Liver (tissue), 9 donors: ENCODE data around the gene CRADD. TPM values are rescaled to one million over a fixed set of nuclear protein-coding genes. Genes with fewer than 3 reads are reported as not detected.

Experiments
- DNase-seq: peaks from one replicate; pipeline ENCODE4 v3.0.0-alpha.2; 2017; ENCODE audit warnings: low spot score
- H3K27ac ChIP-seq, 2 donors: one replicate each; pipeline ENCODE4 v1.7.0; 2013; ENCODE audit warnings: inconsistent platforms in 2 of 2, low read length in 2 of 2, control low read depth in 1 of 2, low read depth in 1 of 2, mild to moderate bottlenecking in 1 of 2
- H3K27me3 ChIP-seq, 4 donors: one replicate each; pipeline versions ENCODE4 v1.6.1 to v1.7.0; 2013; ENCODE audit warnings: low read length in 3 of 4, inconsistent platforms in 1 of 4, mild to moderate bottlenecking in 1 of 4, moderate library complexity in 1 of 4; ENCODE audit not compliant: control insufficient read depth in 4 of 4, insufficient read depth in 4 of 4
- H3K36me3 ChIP-seq, 4 donors: one replicate each; pipeline versions ENCODE4 v1.6.1 to v1.7.0; 2013; ENCODE audit warnings: low read length in 3 of 4, mild to moderate bottlenecking in 3 of 4, low read depth in 1 of 4, moderate library complexity in 1 of 4; ENCODE audit not compliant: control insufficient read depth in 4 of 4, insufficient read depth in 3 of 4
- H3K4me1 ChIP-seq, 4 donors: one replicate each; pipeline versions ENCODE4 v1.6.1 to v1.7.0; 2013; ENCODE audit warnings: low read length in 3 of 4, mild to moderate bottlenecking in 3 of 4, moderate library complexity in 1 of 4; ENCODE audit not compliant: control insufficient read depth in 4 of 4, insufficient read depth in 4 of 4
- H3K4me3 ChIP-seq, 3 donors: one replicate each; pipeline versions ENCODE4 v1.6.1 to v1.7.0; 2013; ENCODE audit warnings: low read length in 3 of 3, control low read depth in 1 of 3, low read depth in 1 of 3, mild to moderate bottlenecking in 1 of 3
- H3K9ac ChIP-seq, 2 donors: one replicate each; pipeline ENCODE4 v1.7.0; 2013; ENCODE audit warnings: low read length in 2 of 2, mild to moderate bottlenecking in 2 of 2, moderate library complexity in 2 of 2, control low read depth in 1 of 2, low read depth in 1 of 2
- H3K9me3 ChIP-seq, 4 donors: one replicate each; pipeline versions ENCODE4 v1.6.1 to v1.7.0; 2013; ENCODE audit warnings: low read length in 3 of 4; ENCODE audit not compliant: control insufficient read depth in 4 of 4
- EGR1 ChIP-seq, 2 donors: IDR thresholded peaks; 2 replicates each; pipeline ENCODE4 v1.6.1; 2016 to 2018; ENCODE audit warnings: antibody characterized with exemption in 2 of 2, low read depth in 2 of 2
- FOXA1 ChIP-seq: IDR thresholded peaks from 2 replicates; pipeline ENCODE4 v1.6.1; 2016; ENCODE audit warnings: antibody characterized with exemption
- FOXA2 ChIP-seq: IDR thresholded peaks from 2 replicates; pipeline ENCODE4 v1.6.1; 2016; ENCODE audit warnings: antibody characterized with exemption
- GABPA ChIP-seq, 2 donors: IDR thresholded peaks in 1 of 2; conservative IDR thresholded peaks in 1 of 2; 2 replicates each; pipeline ENCODE4 v1.6.1; 2016; ENCODE audit warnings: antibody characterized with exemption in 2 of 2, mild to moderate bottlenecking in 1 of 2, moderate library complexity in 1 of 2
- HNF4A ChIP-seq, 2 donors: conservative IDR thresholded peaks; 2 replicates each; pipeline ENCODE4 v1.6.1; 2016; ENCODE audit warnings: antibody characterized with exemption in 2 of 2, mild to moderate bottlenecking in 2 of 2
- HNF4G ChIP-seq: IDR thresholded peaks from 2 replicates; pipeline ENCODE4 v1.6.1; 2016; ENCODE audit warnings: antibody characterized with exemption
- JUND ChIP-seq, 2 donors: IDR thresholded peaks; 2 replicates each; pipeline ENCODE4 v1.6.1; 2016; ENCODE audit warnings: antibody characterized with exemption in 2 of 2
- NR2F2 ChIP-seq: IDR thresholded peaks from 2 replicates; pipeline ENCODE4 v1.6.1; 2016; ENCODE audit warnings: antibody characterized with exemption
- RAD21 ChIP-seq, 2 donors: IDR thresholded peaks; 2 replicates each; pipeline ENCODE4 v1.6.1; 2016; ENCODE audit warnings: antibody characterized with exemption in 2 of 2, mild to moderate bottlenecking in 2 of 2
- RXRA ChIP-seq, 2 donors: IDR thresholded peaks; 2 replicates each; pipeline ENCODE4 v1.6.1; 2017 to 2018; ENCODE audit warnings: antibody characterized with exemption in 2 of 2, mild to moderate bottlenecking in 1 of 2
- SP1 ChIP-seq: IDR thresholded peaks from 2 replicates; pipeline ENCODE4 v1.6.1; 2018; ENCODE audit warnings: antibody characterized with exemption, mild to moderate bottlenecking
- TAF1 ChIP-seq: conservative IDR thresholded peaks from 2 replicates; pipeline ENCODE4 v1.6.1; 2016; ENCODE audit warnings: antibody characterized with exemption, mild to moderate bottlenecking
- WGBS: extraction: QIAGEN DNeasy Blood & Tissue Kit; methylation state at CpG from one replicate; pipeline ENCODE4 v1.1.7; 2013; 5-methylcytosine and 5-hydroxymethylcytosine counted together
- polyA plus RNA-seq, 2 donors: library from polyadenylated mRNA; stranded (reverse) in 1 of 2; unstranded in 1 of 2; fragments of 200-250 nt in 1 of 2; fragments of >200 nt in 1 of 2; fragmentation: Nextera tagmentation in 1 of 2; extraction: Ambion mirVana in 1 of 2; gene quantifications; one replicate each; pipeline versions ENCODE4 v1.2.1 to v1.2.3, GENCODE V29; 2013 to 2015
- total RNA-seq, 2 donors: library from RNA; depleted of rRNA; stranded (reverse); fragments of >200 nt; gene quantifications; one replicate each; pipeline ENCODE4 v1.2.3, GENCODE V29; 2014
- TF ChIP-seq, protein P1 (sequence below): IDR thresholded peaks from 2 replicates; pipeline ENCODE4 v1.6.1; 2016; ENCODE audit warnings: antibody characterized with exemption, mild to moderate bottlenecking
- TF ChIP-seq, protein P2 (sequence below): IDR thresholded peaks from 2 replicates; pipeline ENCODE4 v1.6.1; 2016; ENCODE audit warnings: antibody characterized with exemption
- TF ChIP-seq, protein P3 (sequence below): IDR thresholded peaks from 2 replicates; pipeline ENCODE4 v1.6.1; 2016; ENCODE audit warnings: antibody characterized with exemption
- TF ChIP-seq, protein P4 (sequence below): fragments of 150-350 bp; IDR thresholded peaks from 2 replicates; pipeline ENCODE4 v1.5.1; 2017; ENCODE audit warnings: improper control_type of control experiment, low read depth, low read length; ENCODE audit not compliant: missing input control
- TF ChIP-seq, protein P5 (sequence below): IDR thresholded peaks from 2 replicates; pipeline ENCODE4 v1.6.1; 2016; ENCODE audit warnings: antibody characterized with exemption
- donor health status: healthy.
- donor health status: healthy.
- donor health status: healthy.
- donor health status: healthy.
- donor health status: healthy.

CRADD gene
- total and polyA plus RNA-seq, 4 donors, result 19.4 to 48.9 (median 29.6) TPM

DNA sequence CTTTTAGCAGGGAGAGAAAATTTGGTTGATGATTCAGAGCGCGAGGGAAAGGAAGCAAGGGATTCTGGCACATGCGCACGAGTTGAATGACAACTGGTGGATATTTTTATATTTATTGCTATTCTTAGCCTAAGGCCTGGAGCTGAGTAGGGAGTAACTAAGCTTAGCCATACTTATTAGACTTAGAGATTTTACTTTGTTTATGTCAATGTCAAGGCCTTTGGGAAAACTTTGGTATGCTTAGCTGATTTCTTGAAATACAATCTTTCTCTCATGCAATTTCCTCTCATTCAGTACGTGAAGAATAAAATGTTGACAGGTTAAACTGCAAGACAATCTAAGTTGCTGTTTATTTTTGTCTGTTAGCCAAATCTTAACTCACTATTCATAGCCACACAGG lies 101.1 kb downstream of the CRADD start:
- no peaks in the 10 kb centered on the region for H3K9me3 ChIP-seq
- no peaks in the 10 kb centered on the region for H3K27me3 ChIP-seq
- TF ChIP-seq RXRA (IDR thresholded peaks at IDR 0.05), result peak in 1 of 2 donors; percentile 9
- no peak for TF ChIP-seq SP1
- TF ChIP-seq, protein P1, sequence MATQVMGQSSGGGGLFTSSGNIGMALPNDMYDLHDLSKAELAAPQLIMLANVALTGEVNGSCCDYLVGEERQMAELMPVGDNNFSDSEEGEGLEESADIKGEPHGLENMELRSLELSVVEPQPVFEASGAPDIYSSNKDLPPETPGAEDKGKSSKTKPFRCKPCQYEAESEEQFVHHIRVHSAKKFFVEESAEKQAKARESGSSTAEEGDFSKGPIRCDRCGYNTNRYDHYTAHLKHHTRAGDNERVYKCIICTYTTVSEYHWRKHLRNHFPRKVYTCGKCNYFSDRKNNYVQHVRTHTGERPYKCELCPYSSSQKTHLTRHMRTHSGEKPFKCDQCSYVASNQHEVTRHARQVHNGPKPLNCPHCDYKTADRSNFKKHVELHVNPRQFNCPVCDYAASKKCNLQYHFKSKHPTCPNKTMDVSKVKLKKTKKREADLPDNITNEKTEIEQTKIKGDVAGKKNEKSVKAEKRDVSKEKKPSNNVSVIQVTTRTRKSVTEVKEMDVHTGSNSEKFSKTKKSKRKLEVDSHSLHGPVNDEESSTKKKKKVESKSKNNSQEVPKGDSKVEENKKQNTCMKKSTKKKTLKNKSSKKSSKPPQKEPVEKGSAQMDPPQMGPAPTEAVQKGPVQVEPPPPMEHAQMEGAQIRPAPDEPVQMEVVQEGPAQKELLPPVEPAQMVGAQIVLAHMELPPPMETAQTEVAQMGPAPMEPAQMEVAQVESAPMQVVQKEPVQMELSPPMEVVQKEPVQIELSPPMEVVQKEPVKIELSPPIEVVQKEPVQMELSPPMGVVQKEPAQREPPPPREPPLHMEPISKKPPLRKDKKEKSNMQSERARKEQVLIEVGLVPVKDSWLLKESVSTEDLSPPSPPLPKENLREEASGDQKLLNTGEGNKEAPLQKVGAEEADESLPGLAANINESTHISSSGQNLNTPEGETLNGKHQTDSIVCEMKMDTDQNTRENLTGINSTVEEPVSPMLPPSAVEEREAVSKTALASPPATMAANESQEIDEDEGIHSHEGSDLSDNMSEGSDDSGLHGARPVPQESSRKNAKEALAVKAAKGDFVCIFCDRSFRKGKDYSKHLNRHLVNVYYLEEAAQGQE, result no peak
- peak in 1 of 2 donors; percentile 8 for TF ChIP-seq JUND (IDR thresholded peaks at IDR 0.05)
- TF ChIP-seq RAD21 (IDR thresholded peaks at IDR 0.05), result peak in 1 of 2 donors; percentile 13
- TF ChIP-seq, protein P2, sequence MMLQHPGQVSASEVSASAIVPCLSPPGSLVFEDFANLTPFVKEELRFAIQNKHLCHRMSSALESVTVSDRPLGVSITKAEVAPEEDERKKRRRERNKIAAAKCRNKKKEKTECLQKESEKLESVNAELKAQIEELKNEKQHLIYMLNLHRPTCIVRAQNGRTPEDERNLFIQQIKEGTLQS, result no peak
- TF ChIP-seq NR2F2, result peak; percentile 44
- H3K9ac ChIP-seq, result no peak overlapping the region
- H3K27ac ChIP-seq, result peak overlapping the region; percentile 22 to 58
- 71% methylated on average over 5 of the region's 5 CpGs for whole genome bisulfite sequencing
- no peak for DNase-seq
- no peaks in the 10 kb centered on the region for H3K36me3 ChIP-seq
- peaks cover 0 to 1% (median 0%) of the 10 kb centered on the region in 4 donors for H3K4me1 ChIP-seq
- no peak overlapping the region for H3K4me3 ChIP-seq

DNA sequence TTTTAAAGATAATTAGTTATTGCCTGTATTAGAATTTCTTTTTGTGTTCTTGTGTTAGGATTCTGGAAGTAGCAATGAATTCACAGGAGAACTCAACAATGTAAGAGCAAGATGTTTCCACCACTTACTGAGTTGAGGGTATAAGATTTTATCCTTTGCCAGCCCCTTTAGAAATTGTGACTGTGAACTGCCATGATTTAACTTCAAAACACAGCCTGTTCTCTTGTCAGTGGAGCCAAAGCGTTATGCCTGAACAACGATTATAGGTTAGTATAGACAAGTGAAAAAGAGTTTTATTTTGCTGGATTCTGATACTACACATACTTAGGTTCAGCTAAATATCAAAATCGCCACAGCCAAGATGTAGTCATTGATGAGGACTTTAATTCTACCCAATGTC lies 101.6 kb downstream of the CRADD start:
- H3K9me3 ChIP-seq, result no peaks in the 10 kb centered on the region
- H3K27ac ChIP-seq, result peak overlapping the region; percentile 22 to 24
- H3K36me3 ChIP-seq, result no peaks in the 10 kb centered on the region
- H3K4me3 ChIP-seq, result no peak overlapping the region
- H3K9ac ChIP-seq, result no peak overlapping the region
- WGBS, result 88% methylated on average over 3 of the region's 3 CpGs
- H3K4me1 ChIP-seq, result peaks cover 0 to 2% (median under 1%) of the 10 kb centered on the region in 4 donors
- no peaks in the 10 kb centered on the region for H3K27me3 ChIP-seq
- DNase-seq, result no peak
- TF ChIP-seq, protein P2, result no peak
- TF ChIP-seq HNF4G (no peak), JUND (IDR thresholded peaks at IDR 0.05) (no peak), EGR1 (IDR thresholded peaks at IDR 0.05; ENCODE audit: low read depth in 2 of 2) (no peak), SP1 (no peak), FOXA2 (no peak), RXRA (IDR thresholded peaks at IDR 0.05) (no peak), RAD21 (IDR thresholded peaks at IDR 0.05) (no peak), HNF4A (conservative IDR thresholded peaks at IDR 0.05) (no peak), NR2F2 (no peak), TAF1 (no peak), FOXA1 (no peak), GABPA (IDR thresholded peaks at IDR 0.05 in 1 of 2, conservative IDR thresholded peaks at IDR 0.05 in 1 of 2) (no peak)
- TF ChIP-seq, protein P1, result no peak
- TF ChIP-seq, protein P3, sequence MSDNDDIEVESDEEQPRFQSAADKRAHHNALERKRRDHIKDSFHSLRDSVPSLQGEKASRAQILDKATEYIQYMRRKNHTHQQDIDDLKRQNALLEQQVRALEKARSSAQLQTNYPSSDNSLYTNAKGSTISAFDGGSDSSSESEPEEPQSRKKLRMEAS, result no peak
- TF ChIP-seq, protein P4, sequence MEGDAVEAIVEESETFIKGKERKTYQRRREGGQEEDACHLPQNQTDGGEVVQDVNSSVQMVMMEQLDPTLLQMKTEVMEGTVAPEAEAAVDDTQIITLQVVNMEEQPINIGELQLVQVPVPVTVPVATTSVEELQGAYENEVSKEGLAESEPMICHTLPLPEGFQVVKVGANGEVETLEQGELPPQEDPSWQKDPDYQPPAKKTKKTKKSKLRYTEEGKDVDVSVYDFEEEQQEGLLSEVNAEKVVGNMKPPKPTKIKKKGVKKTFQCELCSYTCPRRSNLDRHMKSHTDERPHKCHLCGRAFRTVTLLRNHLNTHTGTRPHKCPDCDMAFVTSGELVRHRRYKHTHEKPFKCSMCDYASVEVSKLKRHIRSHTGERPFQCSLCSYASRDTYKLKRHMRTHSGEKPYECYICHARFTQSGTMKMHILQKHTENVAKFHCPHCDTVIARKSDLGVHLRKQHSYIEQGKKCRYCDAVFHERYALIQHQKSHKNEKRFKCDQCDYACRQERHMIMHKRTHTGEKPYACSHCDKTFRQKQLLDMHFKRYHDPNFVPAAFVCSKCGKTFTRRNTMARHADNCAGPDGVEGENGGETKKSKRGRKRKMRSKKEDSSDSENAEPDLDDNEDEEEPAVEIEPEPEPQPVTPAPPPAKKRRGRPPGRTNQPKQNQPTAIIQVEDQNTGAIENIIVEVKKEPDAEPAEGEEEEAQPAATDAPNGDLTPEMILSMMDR, result no peak
- TF ChIP-seq, protein P5, sequence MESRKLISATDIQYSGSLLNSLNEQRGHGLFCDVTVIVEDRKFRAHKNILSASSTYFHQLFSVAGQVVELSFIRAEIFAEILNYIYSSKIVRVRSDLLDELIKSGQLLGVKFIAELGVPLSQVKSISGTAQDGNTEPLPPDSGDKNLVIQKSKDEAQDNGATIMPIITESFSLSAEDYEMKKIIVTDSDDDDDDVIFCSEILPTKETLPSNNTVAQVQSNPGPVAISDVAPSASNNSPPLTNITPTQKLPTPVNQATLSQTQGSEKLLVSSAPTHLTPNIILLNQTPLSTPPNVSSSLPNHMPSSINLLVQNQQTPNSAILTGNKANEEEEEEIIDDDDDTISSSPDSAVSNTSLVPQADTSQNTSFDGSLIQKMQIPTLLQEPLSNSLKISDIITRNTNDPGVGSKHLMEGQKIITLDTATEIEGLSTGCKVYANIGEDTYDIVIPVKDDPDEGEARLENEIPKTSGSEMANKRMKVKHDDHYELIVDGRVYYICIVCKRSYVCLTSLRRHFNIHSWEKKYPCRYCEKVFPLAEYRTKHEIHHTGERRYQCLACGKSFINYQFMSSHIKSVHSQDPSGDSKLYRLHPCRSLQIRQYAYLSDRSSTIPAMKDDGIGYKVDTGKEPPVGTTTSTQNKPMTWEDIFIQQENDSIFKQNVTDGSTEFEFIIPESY, result no peak
